WTC11 (cell line): ENCODE results near the gene ROBO4. TPM values are rescaled to one million over a fixed set of nuclear protein-coding genes. Genes with fewer than 3 reads are reported as not detected.

Experiments
- ATAC-seq: fragments of 200-7000 bp; cut with Tn5 transposase; 2 replicates; pipeline ENCODE4 v1.10.0; 2021; ENCODE audit warnings: mild to moderate bottlenecking, moderate library complexity
- CTCF ChIA-PET: fragments of 300-600 bp; sonication (Branson Sonifier 250); formaldehyde crosslinking; loops from one replicate; lab custom pipeline; 2021; ENCODE audit warnings: antibody characterized with exemption; lab: Charles Lee
- POLR2A ChIA-PET: fragments of 350-600 bp; sonication (Branson Sonifier 250); formaldehyde crosslinking; loops from one replicate; lab custom pipeline; 2021; ENCODE audit warnings: antibody characterized with exemption; lab: Charles Lee
- DNase-seq: peaks from one replicate; pipeline ENCODE4 v3.0.0; 2021; ENCODE audit warnings: low spot score
- H3K27ac Mint-ChIP-seq: 2 replicates; pipeline ENCODE4 v1.8.0; 2021; ENCODE audit warnings: mixed read lengths
- H3K27me3 Mint-ChIP-seq: 2 replicates; pipeline ENCODE4 v1.8.0; 2021; ENCODE audit warnings: low read depth, mild to moderate bottlenecking, moderate library complexity, mixed read lengths
- H3K36me3 Mint-ChIP-seq: 2 replicates; pipeline ENCODE4 v1.8.0; 2021; ENCODE audit warnings: mixed read lengths
- H3K4me1 Mint-ChIP-seq: 2 replicates; pipeline ENCODE4 v1.8.0; 2022; ENCODE audit warnings: mixed read lengths
- H3K4me3 Mint-ChIP-seq: 2 replicates; pipeline ENCODE4 v1.8.0; 2021; ENCODE audit warnings: mild to moderate bottlenecking, moderate library complexity, mixed read lengths
- H3K9me3 Mint-ChIP-seq: 2 replicates; pipeline ENCODE4 v1.8.0; 2021; ENCODE audit warnings: mixed read lengths
- CTCF ChIP-seq: fragments of 200-600 bp; IDR thresholded peaks from 2 replicates; pipeline ENCODE4 v1.8.0; 2022; ENCODE audit warnings: antibody characterized with exemption
- HMGA2 ChIP-seq: fragments of 250-450 bp; sonication (Bioruptor Pico); IDR thresholded peaks from 2 replicates; pipeline ENCODE4 v1.4.0; 2021; ENCODE audit warnings: mild to moderate bottlenecking, moderate library complexity
- IRF1 ChIP-seq: sonication (generic); formaldehyde crosslinking; IDR thresholded peaks from 2 replicates; pipeline ENCODE4 v1.8.0; 2023; ENCODE audit warnings: missing genetic modification reagents
- JAZF1 ChIP-seq: fragments of 250-450 bp; sonication (Bioruptor Pico); IDR thresholded peaks from 2 replicates; pipeline ENCODE4 v1.9.0; 2021; ENCODE audit warnings: moderate library complexity, mild to moderate bottlenecking, inconsistent platforms
- RORB ChIP-seq: fragments of 250-450 bp; sonication (Bioruptor Pico); IDR thresholded peaks from 2 replicates; pipeline ENCODE4 v1.9.0; 2021; ENCODE audit warnings: mild to moderate bottlenecking
- SMAD4 ChIP-seq: sonication (generic); formaldehyde crosslinking; IDR thresholded peaks from 2 replicates; pipeline ENCODE4 v1.8.0; 2022; ENCODE audit warnings: mild to moderate bottlenecking, missing genetic modification reagents
- STAT6 ChIP-seq: sonication (generic); formaldehyde crosslinking; conservative IDR thresholded peaks from 2 replicates; pipeline ENCODE4 v1.8.1; 2023; ENCODE audit warnings: mild to moderate bottlenecking, low read depth, missing genetic modification reagents, moderate library complexity
- USF2 ChIP-seq: sonication (generic); formaldehyde crosslinking; IDR thresholded peaks from 2 replicates; pipeline ENCODE4 v1.8.1; 2023; ENCODE audit warnings: mild to moderate bottlenecking, missing genetic modification reagents, moderate library complexity
- ZBTB43 ChIP-seq: sonication (generic); formaldehyde crosslinking; IDR thresholded peaks from 2 replicates; pipeline ENCODE4 v1.8.1; 2023; ENCODE audit warnings: mild to moderate bottlenecking, missing genetic modification reagents
- ZNF138 ChIP-seq: sonication (generic); formaldehyde crosslinking; conservative IDR thresholded peaks from 2 replicates; pipeline ENCODE4 v1.8.1; 2022; ENCODE audit warnings: mild to moderate bottlenecking, moderate library complexity, missing genetic modification reagents
- total RNA-seq: library from RNA; stranded (reverse); gene quantifications from 3 replicates; pipeline ENCODE4 v1.2.3, GENCODE V29; 2021

Gene ROBO4
- total RNA-seq, 1 experiment from 2014 or later = 0.13 TPM

GRCh38 chr11:124884869-124885479, 12.7 kb downstream of the ROBO4 start:
- ATAC-seq (no peak), DNase-seq (no peak)
- Mint-ChIP-seq H3K27me3 (peaks cover 40% of the 10 kb centered on the region), H3K9me3 (no peaks in the 10 kb centered on the region), H3K27ac (no peak overlapping the region), H3K4me3 (no peak overlapping the region), H3K36me3 (no peaks in the 10 kb centered on the region), H3K4me1 (peaks cover 12% of the 10 kb centered on the region; the same call in 1 of the 2 replicates)
- ChIA-PET POLR2A (no interaction called here), CTCF (interaction anchor here (1.6 to 1.8 kb wide), 2 partner anchors 9 to 18 kb away, joined by 4 to 5 read pairs; no protein-coding TSS in a partner anchor)
- TF ChIP-seq JAZF1 (CRISPR knock-in tag) (no peak), STAT6 (CRISPR knock-in tag) (no peak), RORB (CRISPR knock-in tag) (no peak), IRF1 (no peak), CTCF (no peak), ZBTB43 (no peak)

- ATAC-seq = no peak
- Mint-ChIP-seq H3K36me3 (no peaks in the 10 kb centered on the region), H3K27ac (no peak overlapping the region), H3K9me3 (no peaks in the 10 kb centered on the region), H3K4me1 (peaks cover 12% of the 10 kb centered on the region; the same call in 1 of the 2 replicates), H3K27me3 (peaks cover 34% of the 10 kb centered on the region), H3K4me3 (no peak overlapping the region)
- no peak for DNase-seq
- POLR2A ChIA-PET = no interaction called here
- CTCF ChIA-PET = interaction anchor here (1.2 to 1.6 kb wide), 2 partner anchors 8 to 240 kb away, joined by 4 to 5 read pairs; no protein-coding TSS in a partner anchor
- no peak for TF ChIP-seq HMGA2 (CRISPR knock-in tag)
- no peak for TF ChIP-seq ZNF138
- no peak for TF ChIP-seq SMAD4 (CRISPR knock-in tag)
- no peak for TF ChIP-seq STAT6 (CRISPR knock-in tag)
- TF ChIP-seq USF2 = no peak
Measured at GRCh38 chr11:124884340-124884739, 13.3 kb downstream of the ROBO4 start.
